OCI-LY3 (cell line): ENCODE results near the gene UMODL1.

Experiments
- H2AFZ ChIP-seq: fragments of 200-600, 300-600 bp; shearing (Covaris generic); 2 replicates; pipeline ENCODE4 v1.6.0; 2014; ENCODE audit warnings: antibody characterized with exemption, low read depth, low read length
- H3K27ac ChIP-seq: fragments of 200-600, 300-600 bp; sonication (generic); 2 replicates; pipeline ENCODE4 v1.5.1; 2014; ENCODE audit warnings: mild to moderate bottlenecking, low read length, moderate library complexity, mixed read lengths
- H3K27me3 ChIP-seq: fragments of 200-600, 300-600 bp; sonication (generic); 2 replicates; pipeline ENCODE4 v1.6.1; 2014; ENCODE audit warnings: low read depth, low read length, mixed read lengths
- H3K36me3 ChIP-seq: fragments of 200-600, 300-600 bp; sonication (generic); replicated peaks from 2 replicates; pipeline ENCODE3; 2014; ENCODE audit warnings: low read depth, low read length, mixed read lengths
- H3K4me1 ChIP-seq: fragments of 300-600, 200-600 bp; sonication (generic); 2 replicates; pipeline ENCODE4 v1.6.1; 2014; ENCODE audit warnings: low read length, mixed read lengths
- H3K4me2 ChIP-seq: fragments of 200-600, 300-600 bp; sonication (generic); 2 replicates; pipeline ENCODE4 v1.6.1; 2014; ENCODE audit warnings: low read length, mixed read lengths
- H3K4me3 ChIP-seq: fragments of 300-600, 200-600 bp; sonication (generic); 2 replicates; pipeline ENCODE4 v1.5.1; 2014; ENCODE audit warnings: antibody characterized with exemption, mild to moderate bottlenecking, low read length, moderate library complexity
- H3K79me2 ChIP-seq: fragments of 300-600, 200-600 bp; shearing (Covaris generic); 2 replicates; pipeline ENCODE4 v1.6.1; 2014; ENCODE audit warnings: mild to moderate bottlenecking, low read length, mixed read lengths
- H3K9ac ChIP-seq: fragments of 300-600, 200-600 bp; shearing (Covaris generic); 2 replicates; pipeline ENCODE4 v1.6.0; 2014; ENCODE audit warnings: mild to moderate bottlenecking, low read length, moderate library complexity
- H3K9me3 ChIP-seq: fragments of 200-600, 300-600 bp; shearing (Covaris generic); 2 replicates; pipeline ENCODE4 v1.6.1; 2014; ENCODE audit warnings: low read length, mixed read lengths; ENCODE audit not compliant: insufficient read depth
- H4K20me1 ChIP-seq: fragments of 200-600, 300-600 bp; sonication (generic); 2 replicates; pipeline ENCODE4 v1.6.1; 2016; ENCODE audit warnings: low read length, mixed read lengths; ENCODE audit not compliant: insufficient read depth
- CTCF ChIP-seq: fragments of 200-600, 300-600 bp; sonication (generic); IDR thresholded peaks from 2 replicates; pipeline ENCODE4 v1.5.1; 2014; ENCODE audit warnings: antibody characterized with exemption, low read length, low read depth
- EZH2phosphoT487 ChIP-seq: fragments of 200-600 bp; shearing (Covaris generic); IDR thresholded peaks from 2 replicates; pipeline ENCODE4 v1.6.1; 2018; ENCODE audit warnings: antibody characterized with exemption, mixed run types, low read depth

Gene UMODL1

DNA sequence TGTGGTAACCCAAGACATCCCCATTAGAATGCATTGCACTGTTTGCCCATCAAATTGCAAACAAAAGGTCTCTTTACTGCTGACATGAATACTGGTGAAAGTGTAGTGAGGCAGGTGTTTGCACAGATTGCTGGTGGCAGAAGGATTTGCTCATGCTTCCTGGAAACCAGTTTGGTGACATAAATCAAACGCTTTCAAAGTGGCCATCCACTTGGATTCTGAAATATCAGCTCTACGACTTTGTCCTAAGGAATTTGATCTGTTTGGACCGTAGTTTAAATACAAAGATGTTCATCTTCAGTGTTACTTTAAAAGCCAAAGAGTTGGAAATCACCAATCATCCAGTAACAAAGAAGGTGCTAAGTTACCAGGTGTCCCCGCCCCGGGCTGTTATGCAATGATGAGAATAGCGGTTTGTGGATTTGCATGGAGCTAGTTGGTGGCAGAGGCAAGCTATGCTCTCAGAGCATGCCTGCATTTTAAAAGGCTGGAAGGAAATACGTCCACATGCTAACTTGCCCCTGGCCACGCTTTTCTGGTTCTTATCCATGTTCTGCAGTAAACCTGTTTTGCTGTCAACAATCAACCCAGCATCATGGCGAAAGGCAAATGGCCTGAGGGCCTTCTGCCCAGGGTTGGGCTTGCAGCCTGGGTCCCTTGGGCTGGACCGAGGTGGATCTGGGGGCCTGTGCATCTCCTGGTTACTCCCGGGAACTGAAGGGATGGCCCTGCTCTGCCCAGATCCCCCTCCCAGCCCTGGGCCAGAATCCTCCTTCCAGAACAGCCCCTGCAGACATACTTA is 49.2 kb downstream of the UMODL1 start:
- Histone ChIP-seq H3K27me3 (peaks cover 51% of the 10 kb centered on the region), H4K20me1 (no peaks in the 10 kb centered on the region), H3K9ac (no peak overlapping the region), H3K79me2 (no peaks in the 10 kb centered on the region), H3K27ac (no peak overlapping the region), H2AFZ (no peak overlapping the region), H3K4me2 (no peak overlapping the region), H3K4me1 (peaks cover 16% of the 10 kb centered on the region; the same call in 1 of the 2 replicates), H3K4me3 (no peak overlapping the region), H3K9me3 (no peaks in the 10 kb centered on the region), H3K36me3 (no peaks in the 10 kb centered on the region)
- no peak for TF ChIP-seq EZH2phosphoT487
- no peak for TF ChIP-seq CTCF

DNA sequence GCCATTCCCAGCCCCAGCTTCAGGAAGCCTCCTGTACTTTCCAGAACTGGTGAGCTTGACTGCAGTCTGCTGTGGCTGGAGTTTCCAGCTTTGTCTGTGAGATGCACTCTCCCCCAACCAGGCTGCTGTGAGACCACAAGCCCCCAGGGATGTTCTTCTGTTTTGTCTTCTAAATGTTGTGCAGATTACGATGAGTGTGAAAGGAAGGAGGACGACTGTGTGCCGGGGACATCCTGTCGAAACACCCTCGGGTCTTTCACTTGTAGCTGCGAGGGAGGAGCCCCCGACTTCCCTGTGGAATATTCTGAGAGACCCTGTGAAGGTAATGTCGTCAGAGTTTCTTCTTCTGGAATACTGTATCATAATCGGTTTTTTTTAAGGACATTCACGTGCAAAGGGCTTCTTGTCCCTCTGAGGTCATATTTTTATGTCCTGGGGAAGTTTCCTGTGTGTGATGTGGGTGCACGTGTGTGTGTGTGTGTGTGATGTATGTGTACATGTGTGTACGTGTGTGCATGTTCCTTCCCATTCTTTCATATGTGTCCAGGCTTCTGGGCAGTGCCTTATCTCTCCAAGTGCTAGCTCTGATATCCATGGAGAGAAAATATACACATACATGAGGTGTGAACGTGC is 49.9 kb downstream of the UMODL1 start:
- Histone ChIP-seq H3K9me3 (no peaks in the 10 kb centered on the region), H3K9ac (no peak overlapping the region), H3K79me2 (no peaks in the 10 kb centered on the region), H4K20me1 (no peaks in the 10 kb centered on the region), H3K4me1 (peaks cover 16% of the 10 kb centered on the region; the same call in 1 of the 2 replicates), H3K36me3 (no peaks in the 10 kb centered on the region), H3K4me2 (no peak overlapping the region), H3K4me3 (no peak overlapping the region), H3K27me3 (peaks cover 50% of the 10 kb centered on the region), H2AFZ (no peak overlapping the region), H3K27ac (no peak overlapping the region)
- TF ChIP-seq EZH2phosphoT487 (no peak), CTCF (no peak)

- no peak overlapping the region for H3K4me3 ChIP-seq
- no peak overlapping the region for H3K4me2 ChIP-seq
- H3K9ac ChIP-seq: no peak overlapping the region
- H3K9me3 ChIP-seq: no peaks in the 10 kb centered on the region
- no peak for TF ChIP-seq EZH2phosphoT487
- no peak for TF ChIP-seq CTCF
- H2AFZ ChIP-seq: no peak overlapping the region
- H4K20me1 ChIP-seq: no peaks in the 10 kb centered on the region
- H3K27ac ChIP-seq: no peak overlapping the region
- no peaks in the 10 kb centered on the region for H3K36me3 ChIP-seq
- H3K27me3 ChIP-seq: peaks cover 45% of the 10 kb centered on the region
- H3K4me1 ChIP-seq: peaks cover 16% of the 10 kb centered on the region; the same call in 1 of the 2 replicates
- H3K79me2 ChIP-seq: no peaks in the 10 kb centered on the region
Measured at GRCh38 chr21:42121794-42122193, 50.7 kb downstream of the UMODL1 start.

DNA sequence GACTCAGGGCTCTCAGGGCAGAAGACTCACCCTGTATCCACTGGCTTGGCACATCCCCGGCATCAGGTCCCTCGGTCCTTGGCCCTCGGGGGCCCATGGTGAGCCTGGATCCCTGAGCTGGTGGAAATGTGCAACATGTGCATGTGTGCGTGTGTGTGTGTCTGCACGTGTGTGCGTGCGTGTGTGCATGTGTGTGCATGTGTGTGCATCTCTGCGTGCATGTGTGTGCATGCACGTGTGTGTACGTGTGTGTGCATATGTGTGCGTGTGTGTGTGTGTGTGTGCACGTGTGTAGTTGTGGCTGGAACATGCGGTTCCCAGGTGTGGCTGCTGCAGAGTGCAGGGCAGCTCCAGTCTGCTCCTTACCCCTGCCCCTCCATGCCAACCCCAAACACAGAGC is 51.3 kb downstream of the UMODL1 start:
- Histone ChIP-seq H3K4me3 (no peak overlapping the region), H2AFZ (no peak overlapping the region), H3K9ac (no peak overlapping the region), H4K20me1 (no peaks in the 10 kb centered on the region), H3K4me1 (peaks cover 16% of the 10 kb centered on the region; the same call in 1 of the 2 replicates), H3K36me3 (no peaks in the 10 kb centered on the region), H3K79me2 (no peaks in the 10 kb centered on the region), H3K4me2 (no peak overlapping the region), H3K27me3 (peaks cover 41% of the 10 kb centered on the region), H3K27ac (no peak overlapping the region), H3K9me3 (no peaks in the 10 kb centered on the region)
- TF ChIP-seq CTCF (no peak), EZH2phosphoT487 (no peak)
